HepG2 (cell line): ENCODE data around the gene ZFYVE27. TPM values are rescaled to one million over a fixed set of nuclear protein-coding genes. Genes with fewer than 3 reads are reported as not detected.

Experiments used
- AKNA ChIP-seq: sonication (generic); formaldehyde crosslinking; IDR thresholded peaks from 2 replicates; pipeline ENCODE4 v1.4.0; 2020; ENCODE audit warnings: missing genetic modification reagents, borderline replicate concordance
- ATF2 ChIP-seq: sonication (generic); formaldehyde crosslinking; IDR thresholded peaks from 2 replicates; pipeline ENCODE4 v1.4.0; 2020; ENCODE audit warnings: missing genetic modification reagents
- BATF2 ChIP-seq: sonication (generic); formaldehyde crosslinking; IDR thresholded peaks from 2 replicates; pipeline ENCODE4 v1.8.0; 2022; ENCODE audit warnings: mild to moderate bottlenecking, missing genetic modification reagents, moderate library complexity
- HNRNPL ChIP-seq: fragments of 200-400 bp; formaldehyde crosslinking; IDR thresholded peaks from 2 replicates; pipeline ENCODE4 v1.6.1; 2017; ENCODE audit warnings: mild to moderate bottlenecking, low read depth, low read length
- KMT2A ChIP-seq: sonication (generic); formaldehyde crosslinking; IDR thresholded peaks from 2 replicates; pipeline ENCODE4 v1.4.0; 2020; ENCODE audit warnings: missing genetic modification reagents
- LBX2 ChIP-seq: sonication (generic); formaldehyde crosslinking; IDR thresholded peaks from 2 replicates; pipeline ENCODE4 v1.5.0; 2020; ENCODE audit warnings: missing genetic modification reagents, mild to moderate bottlenecking, borderline replicate concordance
- MTF1 ChIP-seq: sonication (generic); formaldehyde crosslinking; IDR thresholded peaks from 2 replicates; pipeline ENCODE4 v1.5.0; 2020; ENCODE audit warnings: missing genetic modification reagents
- MXD1 ChIP-seq: sonication (generic); formaldehyde crosslinking; IDR thresholded peaks from 2 replicates; pipeline ENCODE4 v1.4.0; 2020; ENCODE audit warnings: mild to moderate bottlenecking, missing genetic modification reagents
- NR2F1 ChIP-seq, 2 experiments: fragments of 450-650 bp in 1 of 2; formaldehyde crosslinking in 1 of 2; IDR thresholded peaks; 2 replicates each; pipeline versions ENCODE4 v1.5.0 to v1.6.1; 2016 to 2020; ENCODE audit warnings: mild to moderate bottlenecking in 1 of 2, missing compliant biosample characterization in 1 of 2, missing genetic modification reagents in 1 of 2, moderate library complexity in 1 of 2
- PCBP1 ChIP-seq: fragments of 200-400 bp; formaldehyde crosslinking; IDR thresholded peaks from 2 replicates; pipeline ENCODE4 v1.6.1; 2017; ENCODE audit warnings: mild to moderate bottlenecking, low read depth, low read length, borderline replicate concordance
- RORA ChIP-seq: sonication (generic); formaldehyde crosslinking; IDR thresholded peaks from 2 replicates; pipeline ENCODE4 v1.5.0; 2020; ENCODE audit warnings: mild to moderate bottlenecking, missing genetic modification reagents, moderate library complexity
- YEATS4 ChIP-seq: sonication (generic); formaldehyde crosslinking; IDR thresholded peaks from 2 replicates; pipeline ENCODE4 v1.4.0; 2020; ENCODE audit warnings: missing genetic modification reagents, borderline replicate concordance
- ZNF18 ChIP-seq: sonication (generic); formaldehyde crosslinking; IDR thresholded peaks from 2 replicates; pipeline ENCODE4 v1.8.0; 2022; ENCODE audit warnings: mild to moderate bottlenecking, missing genetic modification reagents; ENCODE audit not compliant: insufficient replicate concordance
- ZNF180 ChIP-seq: sonication (generic); formaldehyde crosslinking; IDR thresholded peaks from 2 replicates; pipeline ENCODE4 v1.4.0; 2020; ENCODE audit warnings: low read depth, missing genetic modification reagents, borderline replicate concordance
- ZNF512 ChIP-seq: sonication (generic); formaldehyde crosslinking; IDR thresholded peaks from 2 replicates; pipeline ENCODE4 v1.4.0; 2020; ENCODE audit warnings: mild to moderate bottlenecking, missing genetic modification reagents
- ZNF598 ChIP-seq: sonication (generic); formaldehyde crosslinking; IDR thresholded peaks from 2 replicates; pipeline ENCODE4 v1.5.1; 2020; ENCODE audit warnings: mild to moderate bottlenecking, missing genetic modification reagents, borderline replicate concordance
- polyA plus RNA-seq, 8 experiments: library from polyadenylated mRNA; depleted of rRNA in 3 of 8; stranded (reverse) in 7 of 8; unstranded in 1 of 8; fragments of >200 nt; fragmentation: Illumina TruSeq in 4 of 8; extraction: Trizol in 4 of 8; gene quantifications; 2 replicates each; pipeline versions ENCODE4 v1.2.1 to v1.2.3, GENCODE V29; 2011 to 2016; ENCODE audit warnings: low read depth in 4 of 8, missing spikeins in 1 of 8, mixed read lengths in 1 of 8; ENCODE audit not compliant: insufficient read depth in 1 of 8
- total RNA-seq, 5 experiments: library from RNA; depleted of rRNA; stranded (reverse); fragments of >200 nt; fragmentation: Illumina TruSeq; extraction: Trizol; gene quantifications; 2 replicates each; pipeline ENCODE4 v1.2.3, GENCODE V29; 2016; ENCODE audit warnings: low read depth in 1 of 5

The ZFYVE27 gene
- total and polyA plus RNA-seq, 2 of the 13 experiments (the other 11 are each of a cell fraction or from before 2014, with no cell fraction given), result 19.7 to 20.5 TPM

- TF ChIP-seq ZNF18 (CRISPR knock-in tag) (peak; percentile 25), NR2F1 (CRISPR knock-in tag; IDR thresholded peaks at IDR 0.05) (0 out of 4 replicates have a peak, but pooled peaks of 1 of the 2 experiments have one; percentile 17), MTF1 (CRISPR knock-in tag) (no peak), HNRNPL (no peak), ZNF180 (CRISPR knock-in tag) (0 out of 2 replicates have a peak, but pooled peaks have one; percentile 74), PCBP1 (no peak), ZNF598 (CRISPR knock-in tag) (no peak), YEATS4 (CRISPR knock-in tag) (no peak), RORA (CRISPR knock-in tag) (no peak), ATF2 (CRISPR knock-in tag) (no peak), BATF2 (CRISPR knock-in tag) (no peak), ZNF512 (CRISPR knock-in tag) (no peak), AKNA (CRISPR knock-in tag) (no peak), LBX2 (CRISPR knock-in tag) (no peak), KMT2A (CRISPR knock-in tag) (no peak), MXD1 (CRISPR knock-in tag) (no peak)
Measured at GRCh38 chr10:97736403-97736901, 476 bp upstream of the ZFYVE27 start (continued).
